Endothelial cell of umbilical vein (primary cell): Measurements from ENCODE around the gene ERBB4. TPM values are rescaled to one million over a fixed set of nuclear protein-coding genes. Genes with fewer than 3 reads are reported as not detected.

Experiments
- BruUV-seq: library from RNA; stranded (reverse); fragments of 400-500 nt; replicated peaks from 2 replicates; lab custom pipeline; 2021; lab: Mats Ljungman, UMichigan
- CTCF ChIA-PET: fragments of 300-600, 350-600 bp; sonication (Branson Sonifier 250); formaldehyde crosslinking; loops from one replicate; lab custom pipeline; 2021; ENCODE audit warnings: antibody characterized with exemption, inconsistent platforms; lab: Charles Lee
- POLR2A ChIA-PET: fragments of 300-600, 350-600 bp; sonication (Branson Sonifier 250); formaldehyde crosslinking; loops from one replicate; lab custom pipeline; 2021; ENCODE audit warnings: antibody characterized with exemption, inconsistent platforms; lab: Charles Lee
- DNase-seq: peaks from one replicate; pipeline ENCODE4 v3.0.0-alpha.2; 2011; ENCODE audit warnings: low read depth, low spot score
- FAIRE-seq: peaks from 2 replicates; lab custom pipeline; 2011; peaks lifted over from hg19 to GRCh38; lab: Jason Lieb, UNC
- H2AFZ ChIP-seq: 2 replicates; pipeline ENCODE4 v1.6.0; 2012; ENCODE audit warnings: low read depth, low read length, control low read depth, inconsistent platforms
- H3K27ac ChIP-seq: 2 replicates; pipeline ENCODE4 v1.5.1; 2011; ENCODE audit warnings: low read depth, mild to moderate bottlenecking, control low read depth, low read length, moderate library complexity; ENCODE audit not compliant: insufficient read depth
- H3K27me3 ChIP-seq, 2 experiments: 2 replicates each; pipeline versions ENCODE4 v1.6.0 to v1.6.1; 2011; ENCODE audit warnings: low read length in 2 of 2, mixed read lengths in 1 of 2; ENCODE audit not compliant: control insufficient read depth in 2 of 2, insufficient read depth in 2 of 2
- H3K36me3 ChIP-seq, 2 experiments: 2 replicates in 1 of 2; 3 replicates in 1 of 2; pipeline ENCODE4 v1.5.1; 2011; ENCODE audit warnings: low read length in 2 of 2, mild to moderate bottlenecking in 1 of 2, moderate library complexity in 1 of 2; ENCODE audit not compliant: control insufficient read depth in 2 of 2, insufficient read depth in 2 of 2; ENCODE audit errors: extremely low read depth in 1 of 2
- H3K4me1 ChIP-seq: 3 replicates; pipeline ENCODE4 v1.5.1; 2011; ENCODE audit warnings: mild to moderate bottlenecking, low read length; ENCODE audit not compliant: control insufficient read depth, insufficient read depth; ENCODE audit errors: extremely low read depth
- H3K4me2 ChIP-seq: 2 replicates; pipeline ENCODE4 v1.6.1; 2011; ENCODE audit warnings: low read length, control low read depth, mixed read lengths; ENCODE audit not compliant: insufficient read depth
- H3K4me3 ChIP-seq, 3 experiments: fragments of 200-600 bp in 1 of 3; sonication (generic), shearing (Covaris generic) in 1 of 3; replicated peaks in 1 of 3; 2 replicates each; pipeline ENCODE4 v1.5.1; 2011 to 2016; ENCODE audit warnings: control low read depth in 3 of 3, low read length in 3 of 3, mild to moderate bottlenecking in 2 of 3, inconsistent platforms in 1 of 3, low read depth in 1 of 3, moderate library complexity in 1 of 3; ENCODE audit not compliant: insufficient read depth in 1 of 3
- H3K79me2 ChIP-seq: 2 replicates; pipeline ENCODE4 v1.6.0; 2012; ENCODE audit warnings: low read length, inconsistent platforms; ENCODE audit not compliant: control insufficient read depth, insufficient read depth
- H3K9ac ChIP-seq: replicated peaks from 2 replicates; pipeline ENCODE3; 2011; ENCODE audit warnings: low read length, control low read depth; ENCODE audit not compliant: insufficient read depth; ENCODE audit errors: extremely low read depth
- H3K9me1 ChIP-seq: replicated peaks from 3 replicates; pipeline ENCODE4 v1.6.0; 2011; ENCODE audit warnings: mild to moderate bottlenecking, low read length; ENCODE audit not compliant: control insufficient read depth, insufficient read depth; ENCODE audit errors: extremely low read depth
- H3K9me3 ChIP-seq: replicated peaks from 2 replicates; pipeline ENCODE4 v1.5.1; 2012; ENCODE audit warnings: low read length, inconsistent platforms; ENCODE audit not compliant: control insufficient read depth, insufficient read depth
- H4K20me1 ChIP-seq: replicated peaks from 2 replicates; pipeline ENCODE3; 2011; ENCODE audit warnings: mild to moderate bottlenecking, low read length; ENCODE audit not compliant: control insufficient read depth, insufficient read depth; ENCODE audit errors: extremely low read depth
- EZH2 ChIP-seq: IDR thresholded peaks from 2 replicates; pipeline ENCODE4 v1.6.1; 2012; ENCODE audit warnings: borderline replicate concordance, low read depth, mild to moderate bottlenecking, moderate library complexity, low read length, inconsistent platforms; ENCODE audit not compliant: severe bottlenecking
- FOS ChIP-seq: IDR thresholded peaks from 2 replicates; pipeline ENCODE4 v1.6.1; 2011; ENCODE audit warnings: mild to moderate bottlenecking, low read length, moderate library complexity, borderline replicate concordance; ENCODE audit not compliant: insufficient read depth
- GATA2 ChIP-seq: IDR thresholded peaks from 2 replicates; pipeline ENCODE4 v1.7.0; 2011; ENCODE audit warnings: low read depth, mild to moderate bottlenecking, moderate library complexity, mixed read lengths, low read length; ENCODE audit not compliant: insufficient read length, insufficient read depth
- JUN ChIP-seq: IDR thresholded peaks from 2 replicates; pipeline ENCODE4 v1.6.1; 2011; ENCODE audit warnings: borderline replicate concordance, low read depth; ENCODE audit not compliant: insufficient read length, insufficient read depth
- MAX ChIP-seq: IDR thresholded peaks from 2 replicates; pipeline ENCODE4 v1.6.1; 2011; ENCODE audit not compliant: insufficient read depth, insufficient read length
- MYC ChIP-seq: IDR thresholded peaks from one replicate; pipeline ENCODE4 v1.6.1; 2011; ENCODE audit warnings: mild to moderate bottlenecking, low read depth, low read length
- POLR2A ChIP-seq: IDR thresholded peaks from 2 replicates; pipeline ENCODE4 v1.6.1; 2012; ENCODE audit warnings: low read depth, mild to moderate bottlenecking, control low read depth, low read length
- POLR2AphosphoS5 ChIP-seq: IDR thresholded peaks from 2 replicates; pipeline ENCODE4 v1.6.1; 2012; ENCODE audit warnings: low read depth, mild to moderate bottlenecking, control low read depth, low read length, moderate library complexity; ENCODE audit not compliant: insufficient read depth
- dilution Hi-C: fragments of 300-500 bp; cut with MboI; formaldehyde crosslinking; loops from one replicate; pipeline ENCODE4 v1.15.0; 2019; ENCODE audit warnings: low sequenced_read_pairs; ENCODE audit not compliant: extremely low pct_ligation_motif_present
- intact Hi-C: fragments of 100-400 bp; cut with micrococcal nuclease; formaldehyde crosslinking; loops from one replicate; pipeline ENCODE4 v1.10.0; 2022
- polyA plus RNA-seq, 4 experiments: library from polyadenylated mRNA; depleted of rRNA in 3 of 4; stranded (reverse) in 3 of 4; unstranded in 1 of 4; fragments of >200 nt; gene quantifications; 2 replicates each; pipeline versions ENCODE4 v1.2.1 to v1.2.3, GENCODE V29; 2011 to 2012; ENCODE audit warnings: missing spikeins in 1 of 4
- total RNA-seq: library from RNA; stranded (reverse); gene quantifications from 2 replicates; pipeline ENCODE4 v1.2.3, GENCODE V29; 2021

Gene ERBB4
- total and polyA plus RNA-seq, 2 donors (not counting 3 experiments of a cell fraction or from before 2014, with no cell fraction given) = 0.01 to 0.27 TPM

- no peaks in the 10 kb centered on the region for H3K79me2 ChIP-seq
- no peaks in the 10 kb centered on the region for H3K9me1 ChIP-seq
- no peak overlapping the region for H3K9ac ChIP-seq
- ChIA-PET POLR2A (no interaction called here), CTCF (interaction anchor here (1.0 to 1.2 kb wide), 2 partner anchors 19 to 244 kb away, joined by 3 to 4 read pairs; no protein-coding TSS in a partner anchor)
- no peaks in the 10 kb centered on the region for H3K9me3 ChIP-seq
- no peak for FAIRE-seq
- no TSS peak for BruUV-seq
- no peak overlapping the region for H3K27ac ChIP-seq
- no peak for TF ChIP-seq EZH2
- TF ChIP-seq GATA2 = no peak
- no peak for TF ChIP-seq POLR2AphosphoS5
- TF ChIP-seq POLR2A = no peak
- no peak for TF ChIP-seq FOS
- no peak for TF ChIP-seq MAX
- no peak for TF ChIP-seq MYC
- no peak for TF ChIP-seq JUN
- H4K20me1 ChIP-seq = no peaks in the 10 kb centered on the region
- DNase-seq = no peak
- no peaks in the 10 kb centered on the region for H3K36me3 ChIP-seq
- H3K27me3 ChIP-seq = no peaks in the 10 kb centered on the region
- dilution Hi-C loops (no loop called here), intact Hi-C loops (no loop called here)
- H3K4me1 ChIP-seq = no peaks in the 10 kb centered on the region
- H3K4me2 ChIP-seq = no peak overlapping the region
- H2AFZ ChIP-seq = no peak overlapping the region
- no peak overlapping the region for H3K4me3 ChIP-seq
These were observed 637.3 kb downstream of the ERBB4 start for GRCh38 chr2:211901226-211901846.

GRCh38 chr2:211900518-211900917, 638.1 kb downstream of the ERBB4 start:
- Histone ChIP-seq H3K9me3 (no peaks in the 10 kb centered on the region), H3K27ac (no peak overlapping the region), H4K20me1 (no peaks in the 10 kb centered on the region), H3K9ac (no peak overlapping the region), H3K4me2 (no peak overlapping the region), H3K4me3 (no peak overlapping the region), H3K36me3 (no peaks in the 10 kb centered on the region), H3K27me3 (no peaks in the 10 kb centered on the region), H3K4me1 (no peaks in the 10 kb centered on the region), H3K79me2 (no peaks in the 10 kb centered on the region), H2AFZ (no peak overlapping the region), H3K9me1 (no peaks in the 10 kb centered on the region)
- CTCF ChIA-PET = interaction anchor here (1.0 to 1.2 kb wide), 2 partner anchors 20 to 245 kb away, joined by 3 to 4 read pairs; no protein-coding TSS in a partner anchor
- DNase-seq = no peak
- intact Hi-C loops = no loop called here
- no peak for FAIRE-seq
- dilution Hi-C loops = no loop called here
- no TSS peak for BruUV-seq
- TF ChIP-seq JUN (no peak), FOS (no peak)
- POLR2A ChIA-PET = no interaction called here
